Measurements from ENCODE around the gene LCN12.

DNA sequence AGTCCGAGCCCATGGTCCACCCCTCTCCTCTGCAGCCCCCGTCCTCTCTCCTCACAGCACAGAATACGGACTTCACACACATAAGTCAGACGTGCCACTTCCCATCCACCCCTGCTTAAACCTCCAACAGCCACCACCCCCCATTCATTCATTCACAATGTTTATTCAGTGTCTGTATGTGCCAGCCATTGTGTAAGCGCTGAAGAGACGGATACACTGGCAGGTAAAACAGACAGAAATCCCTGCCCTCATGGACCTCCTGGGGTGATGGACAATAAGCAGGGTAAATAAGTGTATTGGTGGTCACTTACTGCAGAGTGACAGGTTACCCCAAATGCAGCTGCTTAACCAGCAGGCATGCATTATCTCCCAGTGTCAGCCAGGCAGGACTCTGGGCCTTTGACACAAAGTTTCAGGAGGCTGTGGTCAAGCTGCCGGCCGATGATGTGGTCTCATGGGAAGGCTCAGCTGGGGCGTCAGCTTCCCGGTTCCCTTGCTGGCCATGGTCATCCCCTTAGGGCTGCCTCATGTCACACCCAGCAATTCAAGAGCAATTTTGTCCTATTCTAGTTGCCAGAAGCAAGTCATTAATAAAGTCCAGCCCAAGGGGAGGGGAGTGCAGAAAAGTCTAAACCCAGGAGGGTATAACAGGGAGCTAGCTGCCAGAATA, 38.3 kb downstream of the LCN12 start:
- TF ChIP-seq, protein P1, sequence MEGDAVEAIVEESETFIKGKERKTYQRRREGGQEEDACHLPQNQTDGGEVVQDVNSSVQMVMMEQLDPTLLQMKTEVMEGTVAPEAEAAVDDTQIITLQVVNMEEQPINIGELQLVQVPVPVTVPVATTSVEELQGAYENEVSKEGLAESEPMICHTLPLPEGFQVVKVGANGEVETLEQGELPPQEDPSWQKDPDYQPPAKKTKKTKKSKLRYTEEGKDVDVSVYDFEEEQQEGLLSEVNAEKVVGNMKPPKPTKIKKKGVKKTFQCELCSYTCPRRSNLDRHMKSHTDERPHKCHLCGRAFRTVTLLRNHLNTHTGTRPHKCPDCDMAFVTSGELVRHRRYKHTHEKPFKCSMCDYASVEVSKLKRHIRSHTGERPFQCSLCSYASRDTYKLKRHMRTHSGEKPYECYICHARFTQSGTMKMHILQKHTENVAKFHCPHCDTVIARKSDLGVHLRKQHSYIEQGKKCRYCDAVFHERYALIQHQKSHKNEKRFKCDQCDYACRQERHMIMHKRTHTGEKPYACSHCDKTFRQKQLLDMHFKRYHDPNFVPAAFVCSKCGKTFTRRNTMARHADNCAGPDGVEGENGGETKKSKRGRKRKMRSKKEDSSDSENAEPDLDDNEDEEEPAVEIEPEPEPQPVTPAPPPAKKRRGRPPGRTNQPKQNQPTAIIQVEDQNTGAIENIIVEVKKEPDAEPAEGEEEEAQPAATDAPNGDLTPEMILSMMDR (IDR thresholded peaks at IDR 0.05; ENCODE audit: insufficient read depth, low read length, poor library complexity, severe bottlenecking) = no peak
- TF ChIP-seq EZH2phosphoT487 (conservative IDR thresholded peaks at IDR 0.05; ENCODE audit: low read length) = no peak

Data from SU-DHL-6 (cell line).